Fibroblast of lung (primary cell): ENCODE measurements around the gene CEP72. TPM values are rescaled to one million over a fixed set of nuclear protein-coding genes. Genes with fewer than 3 reads are reported as not detected.

Experiments used
- DNase-seq, 2 donors: peaks; one replicate each; pipeline versions ENCODE4 v3.0.0 to v3.0.0-alpha.2; 2010; ENCODE audit warnings: low read depth in 2 of 2
- H2AFZ ChIP-seq: 2 replicates; pipeline ENCODE4 v1.5.1; 2012; ENCODE audit warnings: low read length, control low read depth, inconsistent platforms
- H3K27ac ChIP-seq: 2 replicates; pipeline ENCODE4 v1.5.1; 2011; ENCODE audit warnings: low read length, control low read depth; ENCODE audit not compliant: insufficient read depth
- H3K27me3 ChIP-seq: 2 replicates; pipeline ENCODE4 v1.5.1; 2011; ENCODE audit warnings: mild to moderate bottlenecking, low read length; ENCODE audit not compliant: control insufficient read depth, insufficient read depth
- H3K36me3 ChIP-seq: 2 replicates; pipeline ENCODE4 v1.5.1; 2011; ENCODE audit warnings: low read length; ENCODE audit not compliant: control insufficient read depth, insufficient read depth
- H3K4me1 ChIP-seq: 2 replicates; pipeline ENCODE4 v1.5.1; 2011; ENCODE audit warnings: low read length; ENCODE audit not compliant: control insufficient read depth, insufficient read depth; ENCODE audit errors: extremely low read depth
- H3K4me2 ChIP-seq: 2 replicates; pipeline ENCODE4 v1.5.1; 2011; ENCODE audit warnings: low read length, control low read depth; ENCODE audit not compliant: insufficient read depth; ENCODE audit errors: extremely low read depth
- H3K4me3 ChIP-seq, 4 experiments: fragments of 200-600 bp in 1 of 4; sonication (generic) in 1 of 4; replicated peaks in 1 of 4; 2 replicates each; pipeline ENCODE4 v1.5.1; 2011 to 2016; ENCODE audit warnings: low read length in 4 of 4, low read depth in 3 of 4, mild to moderate bottlenecking in 3 of 4, control low read depth in 2 of 4, inconsistent platforms in 1 of 4, mixed read lengths in 1 of 4; ENCODE audit not compliant: insufficient read depth in 1 of 4; ENCODE audit errors: control extremely low read depth in 1 of 4
- H3K79me2 ChIP-seq: 2 replicates; pipeline ENCODE4 v1.5.1; 2012; ENCODE audit warnings: mild to moderate bottlenecking, low read length, inconsistent platforms; ENCODE audit not compliant: control insufficient read depth, insufficient read depth
- H3K9ac ChIP-seq: 2 replicates; pipeline ENCODE4 v1.5.1; 2011; ENCODE audit warnings: mild to moderate bottlenecking, low read length, control low read depth; ENCODE audit not compliant: insufficient read depth
- H3K9me3 ChIP-seq: 2 replicates; pipeline ENCODE4 v1.5.1; 2012; ENCODE audit warnings: low read depth, low read length; ENCODE audit not compliant: control insufficient read depth, insufficient read depth
- H4K20me1 ChIP-seq: 2 replicates; pipeline ENCODE4 v1.5.1; 2011; ENCODE audit warnings: low read length; ENCODE audit not compliant: control insufficient read depth, insufficient read depth; ENCODE audit errors: extremely low read depth
- EZH2 ChIP-seq: IDR thresholded peaks from 2 replicates; pipeline ENCODE4 v1.5.1; 2012; ENCODE audit warnings: low read length, control low read depth, mild to moderate bottlenecking; ENCODE audit errors: missing control alignments
- polyA plus RNA-seq, 2 donors: library from polyadenylated mRNA; depleted of rRNA in 1 of 2; stranded (reverse) in 1 of 2; unstranded in 1 of 2; fragments of >200 nt; gene quantifications; 2 replicates each; pipeline ENCODE4 v1.2.1, GENCODE V29; 2011 to 2012; ENCODE audit warnings: missing spikeins in 1 of 2
- total RNA-seq: library from RNA; depleted of rRNA; stranded (reverse); fragments of >200 nt; gene quantifications from 2 replicates; pipeline ENCODE4 v1.2.1, GENCODE V29; 2014
- TF ChIP-seq, protein P1 (sequence below), 2 donors: IDR thresholded peaks in 1 of 2; conservative IDR thresholded peaks in 1 of 2; 1 replicate in 1 of 2; 2 replicates in 1 of 2; pipeline ENCODE4 v1.5.1; 2011 to 2012; ENCODE audit warnings: low read length in 2 of 2, control low read depth in 1 of 2, inconsistent platforms in 1 of 2, low read depth in 1 of 2, mild to moderate bottlenecking in 1 of 2

CEP72 gene
- total and polyA plus RNA-seq, 2 donors (not counting 1 experiment from before 2014, with no cell fraction given) = 0.92 to 2.5 TPM

GRCh38 chr5:636951-637350, 24.8 kb downstream of the CEP72 start:
- H3K36me3 ChIP-seq = peaks cover 8% of the 10 kb centered on the region
- DNase-seq = no peak
- no peak overlapping the region for H2AFZ ChIP-seq
- H3K27ac ChIP-seq = no peak overlapping the region
- H3K4me2 ChIP-seq = no peak overlapping the region
- H3K9ac ChIP-seq = no peak overlapping the region
- H3K27me3 ChIP-seq = no peaks in the 10 kb centered on the region
- H3K4me3 ChIP-seq = no peak overlapping the region
- no peaks in the 10 kb centered on the region for H3K9me3 ChIP-seq
- TF ChIP-seq, protein P1, sequence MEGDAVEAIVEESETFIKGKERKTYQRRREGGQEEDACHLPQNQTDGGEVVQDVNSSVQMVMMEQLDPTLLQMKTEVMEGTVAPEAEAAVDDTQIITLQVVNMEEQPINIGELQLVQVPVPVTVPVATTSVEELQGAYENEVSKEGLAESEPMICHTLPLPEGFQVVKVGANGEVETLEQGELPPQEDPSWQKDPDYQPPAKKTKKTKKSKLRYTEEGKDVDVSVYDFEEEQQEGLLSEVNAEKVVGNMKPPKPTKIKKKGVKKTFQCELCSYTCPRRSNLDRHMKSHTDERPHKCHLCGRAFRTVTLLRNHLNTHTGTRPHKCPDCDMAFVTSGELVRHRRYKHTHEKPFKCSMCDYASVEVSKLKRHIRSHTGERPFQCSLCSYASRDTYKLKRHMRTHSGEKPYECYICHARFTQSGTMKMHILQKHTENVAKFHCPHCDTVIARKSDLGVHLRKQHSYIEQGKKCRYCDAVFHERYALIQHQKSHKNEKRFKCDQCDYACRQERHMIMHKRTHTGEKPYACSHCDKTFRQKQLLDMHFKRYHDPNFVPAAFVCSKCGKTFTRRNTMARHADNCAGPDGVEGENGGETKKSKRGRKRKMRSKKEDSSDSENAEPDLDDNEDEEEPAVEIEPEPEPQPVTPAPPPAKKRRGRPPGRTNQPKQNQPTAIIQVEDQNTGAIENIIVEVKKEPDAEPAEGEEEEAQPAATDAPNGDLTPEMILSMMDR (conservative IDR thresholded peaks at IDR 0.05 in 1 of 2, IDR thresholded peaks at IDR 0.05 in 1 of 2; ENCODE audit: low read depth in 1 of 2, low read length in 2 of 2) = no peak
- no peak for TF ChIP-seq EZH2
- H3K79me2 ChIP-seq = no peaks in the 10 kb centered on the region
- no peaks in the 10 kb centered on the region for H3K4me1 ChIP-seq
- no peaks in the 10 kb centered on the region for H4K20me1 ChIP-seq

- H3K9ac ChIP-seq = no peak overlapping the region
- H3K27me3 ChIP-seq = no peaks in the 10 kb centered on the region
- H3K27ac ChIP-seq = no peak overlapping the region
- H3K79me2 ChIP-seq = no peaks in the 10 kb centered on the region
- no peak overlapping the region for H3K4me3 ChIP-seq
- no peak for TF ChIP-seq EZH2
- TF ChIP-seq, protein P1 (conservative IDR thresholded peaks at IDR 0.05 in 1 of 2, IDR thresholded peaks at IDR 0.05 in 1 of 2; ENCODE audit: low read depth in 1 of 2, low read length in 2 of 2) = no peak
- H3K9me3 ChIP-seq = no peaks in the 10 kb centered on the region
- H3K4me2 ChIP-seq = no peak overlapping the region
- no peak for DNase-seq
- peaks cover 8% of the 10 kb centered on the region for H3K36me3 ChIP-seq
- H2AFZ ChIP-seq = no peak overlapping the region
- no peaks in the 10 kb centered on the region for H4K20me1 ChIP-seq
- no peaks in the 10 kb centered on the region for H3K4me1 ChIP-seq
Measured at GRCh38 chr5:637581-638450, 25.7 kb downstream of the CEP72 start.

DNA sequence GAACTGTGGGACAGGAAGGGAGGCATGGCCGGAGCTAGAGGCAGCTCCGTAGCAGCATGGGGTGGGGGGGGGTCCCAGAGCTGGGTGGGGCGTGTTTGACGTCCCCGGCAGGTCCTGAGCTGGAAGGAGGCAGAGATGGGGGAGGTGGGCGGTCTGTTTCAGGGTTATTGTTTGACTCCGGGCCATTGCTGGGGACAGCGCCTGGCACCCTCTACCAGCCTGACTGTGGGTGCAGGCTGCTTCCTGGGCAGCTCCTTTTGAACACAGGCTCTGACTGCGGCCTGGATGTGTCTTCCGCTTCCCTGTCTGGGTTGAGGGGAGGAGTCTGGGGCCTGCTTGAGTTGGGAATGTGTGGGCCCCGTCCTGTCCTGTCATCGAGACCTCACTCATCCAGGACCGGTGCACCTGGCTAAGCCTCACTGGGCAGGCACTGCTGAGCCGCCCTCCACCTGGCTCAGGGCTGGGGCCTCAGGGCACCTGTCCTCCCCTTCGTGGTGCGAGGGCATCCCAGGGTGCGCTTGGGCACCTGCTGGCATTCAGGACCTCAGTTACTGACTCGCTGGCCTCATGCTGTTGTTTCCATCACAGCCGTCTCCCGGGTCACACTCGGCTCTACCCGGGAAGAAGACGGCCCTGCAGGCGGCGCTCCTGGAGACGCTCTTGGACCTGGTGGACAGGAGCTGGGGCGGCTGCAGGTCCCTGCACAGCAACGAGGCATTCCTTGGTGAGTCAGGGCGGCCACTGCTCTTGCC, 26.5 kb downstream of the CEP72 start:
- Histone ChIP-seq H3K79me2 (no peaks in the 10 kb centered on the region), H2AFZ (no peak overlapping the region), H3K4me1 (no peaks in the 10 kb centered on the region), H3K4me2 (no peak overlapping the region), H3K9me3 (no peaks in the 10 kb centered on the region), H3K36me3 (peaks cover 8% of the 10 kb centered on the region), H3K27ac (no peak overlapping the region), H3K27me3 (no peaks in the 10 kb centered on the region), H3K4me3 (no peak overlapping the region), H4K20me1 (no peaks in the 10 kb centered on the region), H3K9ac (no peak overlapping the region)
- no peak for DNase-seq
- TF ChIP-seq, protein P1 (conservative IDR thresholded peaks at IDR 0.05 in 1 of 2, IDR thresholded peaks at IDR 0.05 in 1 of 2; ENCODE audit: low read depth in 1 of 2, low read length in 2 of 2) = no peak
- no peak for TF ChIP-seq EZH2
